Measurements from ENCODE around the gene RAB12.

DNA sequence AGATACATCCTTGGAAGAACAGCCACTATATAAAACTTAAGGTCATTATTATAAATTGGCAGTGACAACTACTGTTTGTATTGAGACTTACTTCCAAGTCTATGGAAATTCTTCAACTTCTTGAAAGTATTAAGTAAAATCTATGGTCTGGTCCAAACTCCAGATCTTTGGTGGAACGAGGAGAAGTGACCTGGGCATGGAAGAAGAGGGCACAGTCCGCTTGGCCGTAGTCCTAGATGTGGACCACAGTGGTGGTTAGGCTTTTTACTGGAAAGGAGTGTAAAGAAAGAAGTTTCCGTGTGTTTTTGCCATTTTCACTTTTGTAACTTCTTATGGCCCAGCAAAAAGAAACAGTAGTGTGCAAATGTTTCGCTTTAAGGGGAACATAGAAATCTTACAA, 9.8 kb downstream of the RAB12 start:
- TF ChIP-seq, protein P1, sequence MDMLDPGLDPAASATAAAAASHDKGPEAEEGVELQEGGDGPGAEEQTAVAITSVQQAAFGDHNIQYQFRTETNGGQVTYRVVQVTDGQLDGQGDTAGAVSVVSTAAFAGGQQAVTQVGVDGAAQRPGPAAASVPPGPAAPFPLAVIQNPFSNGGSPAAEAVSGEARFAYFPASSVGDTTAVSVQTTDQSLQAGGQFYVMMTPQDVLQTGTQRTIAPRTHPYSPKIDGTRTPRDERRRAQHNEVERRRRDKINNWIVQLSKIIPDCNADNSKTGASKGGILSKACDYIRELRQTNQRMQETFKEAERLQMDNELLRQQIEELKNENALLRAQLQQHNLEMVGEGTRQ (IDR thresholded peaks at IDR 0.05; ENCODE audit: low read length), result no peak
- no peak for TF ChIP-seq TAF1 (IDR thresholded peaks at IDR 0.05; ENCODE audit: low read depth, low read length)
- TF ChIP-seq, protein P2, sequence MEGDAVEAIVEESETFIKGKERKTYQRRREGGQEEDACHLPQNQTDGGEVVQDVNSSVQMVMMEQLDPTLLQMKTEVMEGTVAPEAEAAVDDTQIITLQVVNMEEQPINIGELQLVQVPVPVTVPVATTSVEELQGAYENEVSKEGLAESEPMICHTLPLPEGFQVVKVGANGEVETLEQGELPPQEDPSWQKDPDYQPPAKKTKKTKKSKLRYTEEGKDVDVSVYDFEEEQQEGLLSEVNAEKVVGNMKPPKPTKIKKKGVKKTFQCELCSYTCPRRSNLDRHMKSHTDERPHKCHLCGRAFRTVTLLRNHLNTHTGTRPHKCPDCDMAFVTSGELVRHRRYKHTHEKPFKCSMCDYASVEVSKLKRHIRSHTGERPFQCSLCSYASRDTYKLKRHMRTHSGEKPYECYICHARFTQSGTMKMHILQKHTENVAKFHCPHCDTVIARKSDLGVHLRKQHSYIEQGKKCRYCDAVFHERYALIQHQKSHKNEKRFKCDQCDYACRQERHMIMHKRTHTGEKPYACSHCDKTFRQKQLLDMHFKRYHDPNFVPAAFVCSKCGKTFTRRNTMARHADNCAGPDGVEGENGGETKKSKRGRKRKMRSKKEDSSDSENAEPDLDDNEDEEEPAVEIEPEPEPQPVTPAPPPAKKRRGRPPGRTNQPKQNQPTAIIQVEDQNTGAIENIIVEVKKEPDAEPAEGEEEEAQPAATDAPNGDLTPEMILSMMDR (IDR thresholded peaks at IDR 0.05; ENCODE audit: control extremely low read depth in 1 of 3, insufficient read depth in 1 of 3, low read depth in 1 of 3, low read length in 3 of 3), result no peak
- TF ChIP-seq MAX (IDR thresholded peaks at IDR 0.05), result no peak
- no peak for TF ChIP-seq GABPA (IDR thresholded peaks at IDR 0.05; ENCODE audit: borderline replicate concordance, insufficient read depth, low read length)
- TF ChIP-seq KDM5A (IDR thresholded peaks at IDR 0.05; ENCODE audit: low read length), result no peak
- TF ChIP-seq BACH1 (IDR thresholded peaks at IDR 0.05; ENCODE audit: low read length), result no peak
- TF ChIP-seq RBBP5 (IDR thresholded peaks at IDR 0.05; ENCODE audit: borderline replicate concordance, low read depth, low read length), result no peak
- TF ChIP-seq FOSL1 (IDR thresholded peaks at IDR 0.05; ENCODE audit: insufficient read depth, low read depth, low read length), result no peak
